Amniotic stem cell (primary cell): ENCODE results near the gene JAKMIP1.

Experiments used
- DNase-seq: peaks from one replicate; lab custom pipeline; 2025; lab: John Stamatoyannopoulos, UW

Gene JAKMIP1

DNA sequence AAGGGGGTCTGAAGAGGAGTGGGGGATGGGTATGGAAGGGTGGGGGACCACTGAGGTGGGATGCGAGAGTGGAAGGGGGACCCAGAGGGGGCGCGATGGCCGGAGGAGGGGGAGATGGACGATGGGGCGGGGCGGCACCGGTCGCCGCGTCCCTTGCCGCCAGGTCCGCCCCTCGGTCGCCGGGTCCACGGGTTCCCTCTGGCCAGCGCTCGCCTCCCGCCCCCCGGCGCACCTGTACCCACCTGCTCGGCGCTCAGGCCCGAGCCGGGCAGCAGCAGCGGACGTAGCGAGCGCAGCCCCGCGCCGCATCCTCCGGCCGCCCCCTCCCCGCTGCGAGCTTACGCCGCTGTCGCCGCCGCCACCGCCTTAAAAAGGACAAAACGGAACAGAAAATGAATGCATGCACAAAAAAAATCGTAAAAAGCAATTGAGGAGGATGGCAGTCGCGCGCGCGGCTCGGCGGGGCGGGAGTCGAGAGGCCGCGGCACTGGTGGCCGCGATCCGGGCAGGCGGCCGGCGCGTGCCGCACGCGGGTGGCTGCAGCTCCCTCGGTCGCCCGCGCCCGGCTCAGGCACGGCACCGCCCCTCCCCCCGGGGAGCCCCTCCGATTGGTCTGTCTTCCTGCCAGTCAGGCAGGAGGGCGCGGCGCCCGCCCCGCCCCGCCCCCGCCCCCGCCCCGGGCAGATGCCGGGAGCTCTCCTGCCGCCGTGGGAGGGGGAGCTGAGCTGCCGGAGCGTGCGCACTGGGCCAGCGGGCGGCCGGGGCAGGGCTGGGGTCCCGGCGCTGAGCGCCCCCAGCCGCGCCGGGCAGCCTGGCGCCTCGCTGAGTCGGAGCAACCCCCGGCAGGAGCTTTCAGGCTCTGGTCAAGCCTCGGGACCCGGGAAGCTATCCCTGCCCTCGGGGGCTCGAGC, at the start of gene JAKMIP1:
Gene JAKMIP1 (minus strand): TSS at position 539 of the 911 bp plus-strand sequence. CDS start 87,699 bp downstream, outside the sequence.
- DNase-seq: no peak

DNA sequence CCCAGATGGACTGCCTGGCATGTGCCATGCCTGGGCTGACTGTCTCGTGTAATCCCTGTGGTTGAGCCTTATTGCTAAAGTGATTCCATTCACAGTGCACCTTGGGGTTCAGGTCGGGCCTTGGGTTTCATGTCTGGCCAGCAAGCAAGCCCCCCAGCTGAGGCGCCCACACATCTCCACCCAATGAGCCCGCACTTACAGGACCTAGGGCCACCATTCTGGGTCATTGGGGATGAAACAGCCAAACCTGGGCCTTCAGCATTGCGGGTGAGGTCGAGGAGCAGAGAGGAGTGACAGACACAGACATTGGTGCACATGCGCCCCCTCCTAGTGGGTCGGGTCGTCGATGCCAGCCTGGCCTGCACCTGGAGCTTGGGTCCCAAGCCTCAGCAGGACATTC, 48.0 kb upstream of the JAKMIP1 start:
- DNase-seq: no peak

DNA sequence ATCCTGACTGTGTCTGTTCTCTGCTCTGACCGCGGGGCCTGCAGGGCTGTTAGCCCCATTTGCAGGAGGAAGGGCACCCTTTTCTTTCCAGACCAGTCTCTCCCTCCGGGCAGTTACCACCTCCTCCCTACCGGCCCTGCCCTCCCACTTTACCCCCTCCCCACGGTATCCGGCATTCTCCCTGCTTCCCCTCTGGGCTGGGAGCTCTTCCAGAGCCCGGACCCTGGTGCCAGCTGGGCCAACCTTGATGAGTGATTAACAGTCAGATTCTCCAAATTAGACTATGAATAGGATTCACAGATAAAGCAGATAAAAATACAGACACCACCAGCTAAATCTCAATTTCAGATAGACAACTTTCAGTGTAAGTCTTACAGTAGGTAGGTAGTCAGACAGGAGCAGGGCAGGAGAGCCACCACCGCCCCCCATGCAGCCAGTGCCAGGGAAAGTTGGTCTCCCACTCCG, 45.9 kb upstream of the JAKMIP1 start:
- no peak for DNase-seq

DNA sequence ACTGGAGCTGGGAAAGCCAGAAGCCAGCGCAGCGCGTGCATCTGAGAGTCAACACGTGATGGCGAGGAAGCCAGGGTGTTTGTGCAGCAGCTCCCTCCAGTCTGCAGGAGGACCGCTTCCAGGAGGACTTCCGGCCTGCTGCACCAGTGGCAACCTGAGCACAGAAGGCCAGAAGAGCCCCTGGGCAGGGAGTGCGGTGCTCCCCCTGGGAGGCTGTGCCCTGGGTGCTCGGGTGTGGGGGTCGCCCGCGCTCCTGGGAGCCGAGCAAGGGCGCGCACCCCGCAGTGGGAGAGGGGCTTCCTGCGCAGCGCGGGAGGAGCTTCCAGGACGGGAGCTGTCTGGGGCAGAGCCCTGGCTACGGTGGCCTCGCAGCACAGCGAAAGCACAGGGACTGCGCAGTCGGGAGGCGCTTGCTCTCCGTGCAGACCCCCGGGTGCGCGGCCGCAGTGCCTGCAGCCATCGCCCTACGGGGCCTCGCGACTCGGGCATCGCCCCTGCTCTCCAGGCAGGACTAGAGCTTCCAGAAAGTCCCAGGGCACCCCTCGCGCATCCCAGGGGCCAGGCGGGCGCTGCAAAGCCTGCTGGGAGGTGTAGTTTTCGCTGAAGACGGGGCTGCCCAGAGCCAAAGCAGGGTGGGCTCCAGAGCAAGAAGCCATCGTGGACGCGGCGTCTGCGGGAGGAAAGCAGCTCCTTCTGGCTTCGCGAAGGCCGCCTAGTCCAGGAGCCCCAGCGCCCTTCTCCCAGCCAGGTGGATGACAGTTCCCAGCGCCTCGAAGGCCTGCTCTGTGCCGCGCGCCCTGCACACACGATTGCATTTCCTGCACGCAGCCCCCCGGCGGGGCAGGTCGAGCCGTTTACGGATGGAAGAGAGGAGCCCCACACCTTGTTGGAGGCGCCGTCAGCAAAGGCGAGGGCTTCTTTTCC, 45.2 kb upstream of the JAKMIP1 start:
- DNase-seq: no peak

DNA sequence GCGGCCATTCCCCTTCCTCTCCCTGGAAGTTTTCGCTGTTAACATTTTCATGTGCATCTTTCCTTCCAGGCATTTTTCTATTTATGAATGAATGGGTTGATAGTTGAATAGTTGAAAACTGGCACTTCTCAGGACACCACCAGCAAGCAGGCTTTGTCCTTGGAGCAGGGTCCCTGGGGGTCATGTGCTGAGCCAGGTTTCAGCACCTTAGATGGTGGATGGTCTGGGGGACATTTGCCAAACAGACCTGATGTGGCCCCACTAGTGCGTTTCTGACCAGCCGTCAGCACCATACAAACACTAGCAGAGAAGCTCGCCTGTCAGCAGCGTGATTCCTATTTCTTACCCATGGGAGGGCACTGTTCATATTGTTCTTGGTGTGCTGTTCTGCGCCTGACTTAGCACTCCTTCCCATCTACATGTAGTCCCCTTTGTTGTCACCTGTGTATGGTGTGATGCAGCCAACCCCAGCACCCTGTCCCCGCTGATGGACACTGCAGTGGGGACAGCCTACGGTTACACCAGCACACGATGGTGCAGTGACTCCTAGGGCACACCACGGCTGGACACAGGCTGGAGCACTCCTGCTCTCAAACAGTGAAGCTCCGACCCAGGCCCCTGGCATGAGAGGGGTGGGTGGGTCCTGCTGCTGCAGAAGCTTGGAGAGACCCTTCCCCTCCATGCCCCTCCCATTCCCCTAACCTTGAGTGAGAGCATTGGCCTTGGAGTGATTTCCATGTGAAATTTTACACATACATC, 42.1 kb upstream of the JAKMIP1 start:
- no peak for DNase-seq

DNA sequence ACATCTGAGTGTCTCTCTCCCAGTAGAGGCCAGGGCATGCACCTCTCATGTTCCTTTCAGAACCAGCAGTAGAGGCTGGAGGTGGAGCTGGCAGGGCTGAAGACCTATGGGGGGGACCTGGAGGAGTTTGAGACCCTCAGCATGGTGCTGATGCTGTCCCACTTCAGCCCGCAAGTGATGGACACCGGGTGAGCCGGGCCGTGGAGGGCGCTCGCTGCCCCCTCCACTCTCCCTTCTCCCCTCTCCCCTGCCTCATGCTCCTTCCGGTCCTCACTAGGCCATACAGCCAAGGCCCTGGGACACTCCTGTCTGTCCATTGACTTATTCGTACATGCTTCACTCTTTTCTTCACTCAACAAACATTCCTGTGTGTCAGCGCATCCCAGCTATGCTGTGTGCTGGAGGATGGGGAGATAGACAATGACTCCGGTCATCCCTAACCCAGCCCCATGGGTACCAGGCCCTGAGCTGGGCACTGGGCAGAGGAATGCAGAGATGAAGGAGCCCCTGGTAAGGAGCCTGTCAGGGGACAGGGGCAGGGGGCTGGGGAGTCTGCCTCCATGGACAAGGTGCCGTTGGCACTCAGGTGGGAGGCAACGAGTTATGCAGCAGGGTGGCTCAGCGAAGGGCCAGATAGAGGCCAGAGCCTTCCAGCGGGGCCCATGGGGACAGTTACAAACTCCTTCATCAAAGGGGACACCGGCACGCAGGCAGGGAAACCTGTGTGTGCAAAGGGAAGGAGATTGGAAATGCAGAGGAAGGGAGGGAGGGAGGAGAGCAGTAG, 40.9 kb upstream of the JAKMIP1 start:
- no peak for DNase-seq

DNA sequence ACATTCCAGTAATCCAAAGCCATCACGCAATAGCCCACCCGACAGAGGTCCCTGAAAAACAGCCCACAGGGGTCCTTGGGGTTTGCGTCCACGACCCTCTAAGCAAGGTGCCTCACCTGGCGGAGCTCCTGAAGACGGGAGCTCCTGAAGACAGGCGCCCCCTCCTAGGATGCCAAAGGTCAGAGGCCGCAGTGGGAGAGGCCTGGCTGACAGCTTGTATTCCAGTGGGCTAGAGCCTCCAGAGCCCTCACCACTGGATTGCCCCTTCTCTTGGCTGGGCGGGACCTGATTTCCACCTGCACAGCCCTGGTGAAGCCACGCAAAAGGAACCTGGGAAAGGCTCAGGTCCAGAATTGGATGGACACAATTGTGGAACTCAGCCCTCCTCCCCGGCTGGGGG, 39.6 kb upstream of the JAKMIP1 start:
- no peak for DNase-seq

DNA sequence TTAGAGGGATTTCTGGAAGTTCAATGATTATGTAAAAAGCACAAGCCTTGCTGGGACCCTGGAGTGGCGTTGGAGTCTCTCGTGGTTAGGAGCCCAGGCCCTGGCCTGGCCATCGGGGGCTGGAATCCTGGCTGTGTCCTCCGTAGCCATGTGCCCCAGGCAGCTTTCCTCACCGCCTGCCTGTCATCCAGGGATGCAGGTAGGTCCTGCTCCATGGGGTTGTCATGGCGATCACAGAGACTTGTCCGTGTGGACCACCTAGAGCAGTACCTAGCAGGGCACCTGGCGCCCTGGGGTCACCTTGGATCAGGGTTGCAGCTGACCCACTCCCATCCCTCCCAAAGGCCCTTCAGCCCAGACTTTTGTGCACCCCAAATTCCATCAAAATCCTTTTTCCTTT, 39.1 kb upstream of the JAKMIP1 start:
- DNase-seq: no peak

DNA sequence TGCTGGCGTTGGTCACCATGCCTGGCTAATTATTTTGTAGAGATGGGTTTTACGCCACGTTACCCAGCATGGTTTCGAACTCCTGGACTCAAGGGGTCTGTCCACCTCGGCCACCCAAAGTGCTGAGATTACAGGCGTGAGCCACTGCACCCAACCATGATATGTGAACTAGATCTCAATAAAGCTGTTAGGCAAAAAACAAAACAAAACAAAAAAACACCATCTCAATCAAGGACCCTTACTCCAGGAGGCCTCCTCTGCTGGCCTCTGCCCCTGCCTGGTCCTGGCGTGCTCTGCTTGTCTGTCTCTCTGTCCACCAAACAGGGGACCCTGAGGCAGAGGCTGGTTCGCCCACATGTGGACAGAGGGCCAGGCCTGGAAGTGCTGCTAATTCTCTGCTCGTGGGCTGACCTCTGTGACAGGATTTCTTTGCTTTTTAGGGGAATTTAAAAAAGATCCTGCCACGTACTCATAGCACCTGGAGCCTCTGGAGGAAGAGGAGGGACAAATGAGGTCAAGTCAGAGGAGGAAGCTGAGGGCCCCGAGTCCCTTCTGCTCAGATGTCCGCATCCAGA, 36.6 kb upstream of the JAKMIP1 start:
- no peak for DNase-seq

DNA sequence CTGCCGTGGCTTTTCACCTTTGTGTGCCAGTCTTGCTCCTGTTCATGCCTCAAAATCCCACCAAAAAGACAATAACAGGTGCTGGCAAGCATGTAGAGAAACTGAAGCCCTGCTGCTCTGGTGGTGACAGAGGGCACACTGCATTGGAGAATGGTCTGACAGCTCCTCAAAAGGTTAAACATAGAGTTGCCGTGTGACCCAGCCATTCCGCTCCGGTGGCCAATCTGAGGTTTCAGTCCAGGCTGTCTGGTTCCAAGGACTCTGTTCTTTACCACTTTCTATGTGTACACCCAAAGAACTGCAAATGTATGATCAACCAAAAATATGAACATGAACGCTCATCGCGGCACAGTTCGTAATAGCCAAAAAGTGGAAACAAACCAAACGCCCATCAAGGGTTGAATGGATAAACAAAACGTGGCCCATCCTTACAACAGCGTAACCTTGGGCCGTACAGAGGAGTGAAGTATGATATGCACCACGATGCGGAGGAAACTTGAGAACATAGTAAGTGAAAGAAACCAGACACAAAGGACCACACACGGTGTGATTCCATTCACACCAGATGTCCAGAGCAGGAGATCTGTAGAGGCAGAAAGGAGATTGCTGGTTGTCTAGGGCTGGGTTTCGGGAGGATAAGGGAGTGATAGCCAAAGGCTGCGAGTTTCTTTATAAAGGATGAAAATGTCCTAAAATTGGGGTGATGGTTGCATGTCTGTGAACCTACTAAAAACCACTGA, 35.7 kb upstream of the JAKMIP1 start:
- no peak for DNase-seq

DNA sequence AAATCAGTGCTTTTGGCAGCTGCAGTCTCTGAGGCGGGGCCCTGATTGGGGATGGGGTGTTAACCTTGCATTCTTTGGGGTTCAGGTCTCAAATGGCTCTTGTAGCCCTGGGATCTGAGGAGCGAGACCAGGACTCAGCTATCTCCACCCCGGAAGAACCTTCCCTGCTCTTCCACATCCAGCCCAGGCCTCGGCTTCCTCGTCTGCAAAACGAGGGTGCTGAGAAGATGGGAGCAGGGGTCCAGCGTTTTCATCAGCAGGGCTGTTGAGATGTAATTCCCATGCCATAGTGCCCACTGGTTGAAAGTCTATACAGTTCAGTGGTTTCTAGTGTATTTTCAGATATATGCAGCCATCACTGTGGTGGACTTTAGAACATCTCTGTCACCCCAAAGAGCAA, 34.7 kb upstream of the JAKMIP1 start:
- no peak for DNase-seq

DNA sequence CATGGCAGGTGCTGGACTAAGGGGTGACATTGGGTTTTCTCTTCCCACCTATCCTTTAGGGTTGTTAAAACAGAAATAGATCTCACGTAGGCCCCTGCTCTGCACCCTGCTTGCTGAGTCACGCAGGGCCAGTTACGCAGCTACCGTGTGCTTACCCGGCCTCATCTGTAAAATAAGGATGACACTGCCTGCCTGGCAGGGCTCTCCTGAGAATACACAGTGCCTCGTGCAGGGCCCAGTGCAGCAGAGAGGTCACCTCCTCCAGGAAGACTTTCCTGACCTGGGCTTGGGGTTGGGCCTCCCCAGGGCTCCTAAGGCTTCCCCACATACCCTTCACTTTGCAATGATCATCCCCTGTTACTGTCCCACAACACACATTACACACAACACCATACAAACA, 33.6 kb upstream of the JAKMIP1 start:
- DNase-seq: no peak

DNA sequence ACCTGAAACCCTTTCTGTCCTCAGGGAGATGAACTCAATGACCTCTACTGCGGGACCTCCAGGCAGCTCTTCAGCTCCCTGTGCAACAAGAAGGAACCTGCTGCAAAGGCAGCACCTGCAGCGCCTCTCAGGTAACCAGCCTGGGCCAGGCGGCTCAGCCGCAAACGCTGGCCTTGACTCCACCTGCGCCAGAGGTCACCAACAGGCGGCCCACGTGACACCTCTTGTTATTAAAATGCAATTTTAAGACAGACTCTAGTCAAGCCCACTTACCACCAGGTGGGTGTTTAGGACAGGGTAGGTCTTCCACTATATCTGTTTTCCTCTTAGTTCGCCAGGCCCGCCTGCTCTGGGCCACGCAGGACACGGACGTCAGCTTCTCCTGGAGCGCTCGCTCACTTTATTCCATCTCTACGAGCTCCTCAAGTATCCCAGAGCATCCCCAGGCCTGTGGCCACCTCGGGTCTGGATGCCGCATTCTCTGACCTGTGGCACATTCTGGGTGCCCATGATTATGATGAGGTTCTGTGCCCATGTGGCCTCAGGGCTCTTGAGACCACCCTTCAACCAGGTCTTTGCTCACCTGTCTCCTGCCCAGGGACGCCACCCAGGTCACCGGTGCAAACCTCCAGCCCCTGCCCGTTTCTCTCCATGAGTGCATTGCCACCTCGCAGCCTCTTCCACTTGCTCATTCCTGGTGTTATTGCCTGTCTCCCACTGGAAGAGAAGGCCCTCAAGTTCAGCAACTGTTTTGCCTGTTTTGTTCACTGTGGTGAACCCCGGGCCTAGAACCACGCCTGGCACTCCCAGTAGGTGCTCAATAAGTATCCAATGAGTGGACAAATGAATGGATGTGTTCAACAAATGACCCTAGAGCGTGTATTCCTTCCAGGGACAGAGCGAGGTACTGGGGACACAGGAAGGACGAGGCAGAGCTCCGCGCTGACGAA, 32.8 kb upstream of the JAKMIP1 start:
- no peak for DNase-seq

DNA sequence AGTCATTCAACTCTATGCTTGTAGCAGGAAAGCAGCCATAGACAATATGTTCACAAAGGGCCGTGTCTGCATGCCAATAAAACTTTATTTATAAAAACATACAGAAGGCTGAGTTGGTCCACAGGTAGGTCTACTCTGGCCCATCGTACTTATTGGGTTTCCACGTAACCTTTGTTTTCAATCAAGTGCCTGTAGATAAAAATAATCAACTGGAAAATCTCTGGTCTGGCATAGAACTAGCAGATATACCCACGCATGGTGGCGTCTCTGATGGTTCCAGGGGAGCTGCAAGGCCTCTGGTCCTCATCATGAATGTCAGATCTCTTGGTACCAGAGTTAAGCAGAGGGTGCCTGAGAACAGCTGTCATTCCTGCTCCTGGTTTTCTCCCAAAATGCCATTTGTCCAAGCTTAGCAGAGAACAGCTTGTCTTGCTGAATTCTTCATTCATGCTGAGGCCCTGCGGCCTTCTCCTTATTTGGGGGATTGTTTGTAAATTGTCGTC, 31.4 kb upstream of the JAKMIP1 start:
- no peak for DNase-seq

DNA sequence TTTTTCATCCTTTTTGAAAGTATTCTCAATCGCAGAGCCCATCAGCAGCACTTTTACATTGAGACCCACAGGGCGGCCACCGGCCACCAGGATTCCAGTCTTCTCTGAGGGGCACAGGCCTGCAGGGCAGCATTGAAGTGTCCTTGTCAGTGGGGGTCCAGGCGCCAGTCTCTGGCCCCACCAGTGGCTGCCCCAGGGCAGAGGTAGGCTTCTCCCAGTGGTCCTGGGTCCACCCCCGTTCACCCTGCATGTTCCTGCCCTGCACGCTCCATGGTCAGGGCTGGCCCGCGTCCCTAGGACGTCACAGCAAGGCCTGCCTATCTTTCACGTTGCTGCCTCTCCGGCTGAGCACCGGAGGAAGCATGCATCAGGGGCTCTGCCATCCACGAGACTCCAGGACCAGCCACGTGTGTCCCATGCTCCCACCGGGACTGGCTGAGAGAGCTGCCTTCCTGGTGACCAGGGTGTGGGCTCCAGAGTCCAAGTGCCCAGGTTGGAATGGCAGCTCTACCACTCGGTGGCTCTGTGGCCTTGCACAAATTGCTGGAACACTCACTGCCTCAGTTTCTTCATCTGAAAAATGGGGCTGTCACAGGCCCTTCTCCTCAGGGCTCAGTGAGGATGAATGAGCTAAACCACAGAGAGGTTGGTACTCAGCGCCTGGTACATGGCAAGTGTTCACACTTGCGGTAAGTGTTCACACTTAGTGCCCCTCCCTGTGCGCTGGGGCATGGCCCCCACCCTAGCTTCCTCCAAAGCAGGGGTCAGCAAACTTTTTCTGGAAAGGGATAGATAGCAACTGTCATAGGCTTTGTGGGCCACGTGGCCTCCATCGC, 30.7 kb upstream of the JAKMIP1 start:
- DNase-seq: no peak

DNA sequence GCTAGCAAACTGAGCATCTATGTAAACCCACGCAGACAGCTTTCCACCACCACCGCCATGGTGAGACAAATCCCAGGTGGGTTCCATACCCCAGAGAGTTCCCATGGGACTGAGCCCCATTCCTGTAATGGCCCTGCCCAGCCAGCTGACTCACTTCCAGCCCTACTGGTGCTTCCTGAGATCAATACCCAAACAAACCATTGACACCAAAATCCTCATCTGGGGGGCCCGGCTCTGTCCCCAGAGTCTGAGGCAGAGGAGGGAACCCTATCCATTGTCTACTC, 30.1 kb upstream of the JAKMIP1 start:
- DNase-seq: no peak

DNA sequence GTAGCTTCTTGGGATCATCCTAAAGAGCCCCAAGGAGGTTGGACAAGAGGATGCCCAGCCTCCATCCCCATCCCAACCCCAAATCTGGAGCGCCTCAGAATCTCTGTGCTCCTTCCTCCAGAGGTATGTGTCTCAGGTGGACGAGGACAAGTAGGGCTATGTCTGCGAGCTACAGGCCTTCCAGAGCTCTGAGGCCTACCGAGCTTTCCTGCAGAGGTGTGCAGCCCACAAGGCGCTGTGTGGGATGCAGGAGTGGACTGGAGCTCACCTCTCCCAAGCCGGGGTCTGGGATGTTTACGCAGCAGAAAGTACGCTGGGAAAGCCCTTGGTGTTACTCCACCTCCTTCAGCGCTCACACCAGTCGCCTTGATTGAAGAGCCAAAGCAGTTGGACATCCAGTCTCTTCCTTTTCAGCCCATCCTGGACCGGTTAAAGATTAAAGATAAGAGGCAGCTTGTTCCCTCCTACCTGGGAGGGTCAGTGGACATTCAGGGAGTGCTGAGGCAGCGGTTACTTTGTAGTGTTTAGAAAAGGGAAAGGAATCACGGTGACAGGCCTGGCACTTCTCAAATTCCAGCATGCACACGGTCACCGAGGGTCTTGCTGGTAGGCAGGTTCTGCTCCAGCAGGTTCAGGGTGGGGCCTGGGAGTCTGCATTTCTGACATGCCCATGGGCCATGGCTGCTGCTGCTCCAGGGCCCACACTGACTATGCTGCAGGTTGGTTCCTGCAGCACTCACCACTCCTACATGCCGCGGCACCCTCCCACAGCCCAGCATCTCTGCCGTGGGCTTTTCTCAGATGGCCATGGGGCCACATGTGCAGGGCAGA, 29.5 kb upstream of the JAKMIP1 start:
- no peak for DNase-seq
